ENCODE data around the gene POMT1.

The POMT1 gene

DNA sequence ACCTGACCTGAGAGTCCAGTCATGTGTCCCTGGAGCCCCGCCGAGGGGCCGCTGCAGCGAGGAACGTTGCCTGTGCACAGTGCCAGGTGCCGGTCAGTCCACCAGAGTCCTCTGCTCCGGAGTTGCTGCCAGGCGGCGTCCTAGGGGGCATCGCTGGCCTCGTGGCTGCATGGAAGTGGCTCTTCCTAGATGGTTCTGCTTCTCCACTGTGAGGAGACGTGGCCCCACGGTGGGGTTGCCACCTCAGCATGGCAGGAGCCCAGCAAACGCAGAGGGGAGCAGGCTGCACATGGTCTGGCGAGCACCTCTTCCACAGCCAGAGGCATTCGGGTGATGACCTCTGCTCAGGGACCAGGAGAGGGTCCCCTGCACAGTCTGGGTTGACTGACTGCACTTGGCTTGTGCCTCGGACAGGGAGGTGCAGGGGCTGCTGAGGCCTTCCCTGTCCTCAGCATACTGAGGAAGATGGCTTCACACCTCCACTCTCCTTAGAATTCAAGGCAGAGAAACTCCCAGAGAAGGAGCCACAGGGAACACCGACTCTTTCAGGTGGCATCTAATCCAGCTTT lies 25.9 kb upstream of the POMT1 start:
- no peak for DNase-seq (ENCODE audit: low read depth in 2 of 2)

DNA sequence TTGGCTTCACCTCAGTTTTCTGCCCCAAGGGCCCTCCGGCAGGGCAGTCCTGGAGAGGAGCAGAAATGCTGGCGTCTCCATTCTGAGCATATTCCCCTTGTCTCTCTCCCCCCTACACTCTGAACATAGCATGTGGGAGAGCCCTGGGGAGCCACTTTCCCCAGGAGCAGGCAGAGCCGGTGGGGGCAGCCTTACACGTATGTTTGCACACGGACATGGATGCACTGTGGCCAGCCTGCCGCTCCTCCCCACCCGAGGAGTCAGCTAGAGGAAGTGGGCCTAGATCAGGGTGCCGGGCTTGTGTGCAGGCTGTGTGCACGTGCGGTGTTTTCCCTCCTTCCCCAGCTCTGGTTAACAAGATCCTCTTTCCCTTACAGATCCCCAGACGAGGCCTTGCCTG lies 25.4 kb upstream of the POMT1 start:
- no peak for DNase-seq (ENCODE audit: low read depth in 2 of 2)

GRCh38 chr9:131477816-131478419 lies 24.8 kb upstream of the POMT1 start:
- no peak for DNase-seq (ENCODE audit: low read depth in 2 of 2)

DNA sequence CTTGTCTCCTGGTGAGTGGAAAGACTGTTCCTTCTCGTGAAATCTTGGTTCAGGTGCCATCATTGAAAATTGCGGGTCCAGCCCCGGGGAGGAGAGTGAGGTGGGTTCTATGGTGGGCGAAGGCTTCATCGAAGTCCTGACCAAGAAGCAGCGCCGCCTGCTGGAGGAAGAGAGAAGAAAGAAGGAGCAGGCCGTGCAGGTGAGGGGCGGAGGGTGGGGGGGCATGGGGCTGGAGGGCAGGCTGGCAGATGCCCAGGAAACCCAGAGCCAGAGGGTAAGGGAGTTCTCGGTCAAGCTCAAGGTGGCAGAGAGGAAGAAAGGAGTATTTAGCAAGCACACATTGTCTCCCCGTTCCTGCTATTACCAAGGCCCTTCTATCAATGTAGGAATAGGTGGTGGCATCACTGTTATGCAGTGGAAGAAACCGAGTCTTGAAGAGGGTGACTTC lies 24.3 kb upstream of the POMT1 start:
- DNase-seq (ENCODE audit: low read depth in 2 of 2): peak; percentile 24 to 43

DNA sequence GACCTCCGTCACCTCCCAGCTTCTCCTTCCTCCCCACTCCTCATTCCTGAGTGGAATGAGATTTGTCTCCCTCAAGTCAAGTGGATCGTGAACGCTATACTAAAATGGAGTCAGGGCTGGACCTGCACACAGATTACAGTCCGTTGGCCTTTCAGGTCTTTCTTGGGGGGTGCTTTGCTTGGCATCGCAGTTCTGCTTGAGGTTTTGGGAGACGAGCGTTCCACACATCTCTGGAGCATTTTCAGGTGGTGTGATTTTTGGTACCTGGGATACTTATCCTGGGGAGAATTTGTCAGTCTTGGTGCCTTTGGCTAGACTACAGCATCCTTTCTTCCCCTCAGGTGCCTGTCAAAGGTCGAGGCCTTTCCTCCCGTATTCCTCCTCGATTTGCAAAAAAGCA lies 23.8 kb upstream of the POMT1 start:
- DNase-seq (ENCODE audit: low read depth in 2 of 2): no peak

DNA sequence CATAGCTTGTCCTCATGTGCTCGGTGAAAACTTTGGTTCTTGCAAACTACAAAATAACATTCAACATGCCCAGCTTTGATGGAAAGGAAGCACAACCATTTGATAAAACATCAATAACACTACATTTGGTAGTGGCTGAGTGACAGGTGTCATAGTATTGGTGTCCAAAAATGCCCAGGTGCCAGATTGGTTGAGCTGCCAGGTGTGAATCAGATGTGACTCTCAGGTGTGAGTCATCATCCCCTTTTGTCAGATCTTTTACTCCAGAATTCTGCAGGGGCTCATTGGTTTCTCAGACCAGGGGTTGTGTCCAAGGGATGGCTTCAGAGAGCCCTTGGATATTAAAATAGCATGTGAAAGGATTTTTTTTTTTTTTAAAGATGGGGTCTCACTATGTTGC lies 22.5 kb upstream of the POMT1 start:
- no peak for DNase-seq (ENCODE audit: low read depth in 2 of 2)

DNA sequence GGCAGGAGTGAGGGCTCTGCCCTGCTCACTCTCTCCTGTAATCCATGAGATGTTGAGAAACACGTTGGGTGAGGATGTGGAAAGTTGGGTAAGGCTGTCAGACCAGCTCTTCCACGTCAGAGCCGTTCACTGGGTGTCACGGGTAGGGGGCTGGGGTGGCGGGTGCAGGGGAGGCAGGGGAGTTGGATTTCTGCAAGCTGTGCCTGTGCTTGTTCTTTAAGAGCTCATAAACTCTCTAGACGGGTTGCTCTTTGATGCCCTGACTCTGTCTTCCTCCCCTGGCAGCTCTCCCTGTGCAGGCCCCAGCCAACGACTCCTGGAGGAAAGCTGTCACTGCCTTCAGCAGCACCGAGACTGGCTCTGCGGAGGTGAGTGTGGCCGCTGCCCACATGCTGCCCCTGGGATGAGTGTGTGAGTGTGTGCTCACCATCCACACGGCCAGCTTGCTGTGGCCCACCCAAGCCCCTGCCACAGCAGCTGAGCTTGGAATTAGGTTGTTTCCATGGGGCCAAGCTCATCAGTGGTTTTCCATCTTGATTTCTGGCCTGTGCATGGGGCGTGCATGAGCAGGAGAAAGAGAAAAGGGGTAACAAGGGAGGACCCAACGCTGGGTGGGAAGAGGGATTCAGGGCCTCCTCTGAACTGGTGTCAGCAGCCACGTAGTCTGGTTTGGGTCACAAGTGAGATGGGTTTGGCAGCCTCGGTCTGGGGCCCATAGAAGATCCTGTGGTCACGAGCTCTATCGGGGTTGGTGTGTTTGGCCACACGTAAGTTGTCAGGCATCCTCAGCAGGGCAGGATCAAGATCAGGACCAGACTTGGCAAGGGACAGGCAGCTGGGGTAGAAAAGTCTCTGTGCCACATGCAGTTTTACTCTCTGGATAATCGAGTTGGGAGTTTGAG lies 21.0 kb upstream of the POMT1 start:
- no peak for DNase-seq (ENCODE audit: low read depth in 2 of 2)

DNA sequence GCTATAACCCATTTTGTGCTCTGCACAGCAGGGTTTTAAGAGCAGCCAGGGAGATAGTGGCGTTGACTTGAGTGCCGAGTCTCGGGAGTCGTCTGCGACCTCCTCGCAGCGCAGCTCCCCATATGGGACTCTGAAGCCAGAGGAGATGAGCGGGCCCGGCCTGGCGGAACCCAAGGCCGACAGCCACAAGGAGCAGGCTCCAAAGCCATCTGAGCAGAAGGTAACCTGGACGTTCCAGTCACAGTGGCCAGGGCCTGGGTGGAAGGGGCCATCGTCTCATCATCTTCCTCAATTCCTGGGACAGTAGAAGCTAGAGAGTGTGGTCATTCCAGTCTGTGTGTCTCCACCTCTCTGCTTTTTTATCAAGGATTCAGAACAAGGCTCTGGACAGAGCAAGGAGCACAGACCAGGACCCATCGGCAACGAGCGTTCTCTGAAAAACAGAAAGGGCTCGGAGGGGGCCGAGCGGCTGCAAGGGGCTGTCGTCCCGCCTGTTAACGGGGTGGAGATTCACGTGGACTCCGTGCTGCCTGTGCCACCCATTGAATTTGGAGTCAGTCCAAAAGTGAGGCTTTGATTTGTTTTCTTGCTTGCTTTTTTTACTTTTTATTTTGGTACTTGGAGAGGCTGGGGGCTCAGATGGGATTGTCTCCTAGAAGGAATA lies 20.2 kb upstream of the POMT1 start:
- DNase-seq (ENCODE audit: low read depth in 2 of 2): no peak

- no peak for DNase-seq (ENCODE audit: low read depth in 2 of 2)
Observed at GRCh38 chr9:131483319-131484050, 19.2 kb upstream of the POMT1 start.

- DNase-seq (ENCODE audit: low read depth in 2 of 2): no peak
Observed at GRCh38 chr9:131484051-131484445, 18.7 kb upstream of the POMT1 start.

- DNase-seq (ENCODE audit: low read depth in 2 of 2): no peak
Observed at GRCh38 chr9:131484560-131485185, 18.0 kb upstream of the POMT1 start.

- DNase-seq (ENCODE audit: low read depth in 2 of 2): no peak
Observed at GRCh38 chr9:131485206-131485605, 17.5 kb upstream of the POMT1 start.

GRCh38 chr9:131485728-131486422 lies 16.8 kb upstream of the POMT1 start:
- no peak for DNase-seq (ENCODE audit: low read depth in 2 of 2)

DNA sequence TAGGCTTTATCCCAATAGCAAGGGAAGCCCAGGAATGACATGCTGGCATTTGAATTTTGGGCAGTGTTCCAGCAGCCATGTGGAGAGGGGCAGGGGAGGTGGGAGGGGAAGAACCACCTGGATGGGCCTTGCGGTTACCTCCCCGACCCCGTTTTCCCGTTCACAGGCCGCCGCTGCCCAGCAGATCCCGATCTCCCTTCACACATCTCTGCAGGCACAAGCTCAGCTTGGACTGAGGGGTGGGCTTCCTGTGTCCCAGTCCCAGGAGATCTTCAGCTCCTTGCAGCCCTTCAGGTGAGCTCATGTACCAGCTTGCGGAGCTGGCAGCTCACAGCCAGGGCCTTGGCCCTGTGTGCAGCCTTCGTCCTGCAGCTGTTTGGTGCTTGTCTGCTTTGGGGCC lies 15.7 kb upstream of the POMT1 start:
- DNase-seq (ENCODE audit: low read depth in 2 of 2): no peak

DNA sequence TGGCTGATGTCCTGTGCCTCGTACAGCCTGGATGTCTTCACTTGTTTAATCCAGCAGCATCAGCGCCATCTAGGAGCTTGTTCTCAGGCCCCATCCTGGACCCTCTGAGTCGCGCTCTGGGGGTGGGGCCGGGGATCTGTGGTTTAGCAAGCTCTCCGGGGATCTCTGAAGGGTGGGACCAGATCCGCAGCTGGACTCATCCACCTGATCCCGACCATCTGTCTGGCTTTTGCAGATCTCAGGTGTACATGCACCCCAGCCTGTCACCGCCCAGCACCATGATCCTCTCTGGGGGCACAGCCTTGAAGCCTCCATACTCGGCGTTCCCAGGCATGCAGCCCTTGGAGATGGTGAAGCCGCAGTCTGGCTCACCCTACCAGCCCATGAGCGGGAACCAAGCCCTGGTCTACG lies 15.1 kb upstream of the POMT1 start:
- no peak for DNase-seq (ENCODE audit: low read depth in 2 of 2)

DNA sequence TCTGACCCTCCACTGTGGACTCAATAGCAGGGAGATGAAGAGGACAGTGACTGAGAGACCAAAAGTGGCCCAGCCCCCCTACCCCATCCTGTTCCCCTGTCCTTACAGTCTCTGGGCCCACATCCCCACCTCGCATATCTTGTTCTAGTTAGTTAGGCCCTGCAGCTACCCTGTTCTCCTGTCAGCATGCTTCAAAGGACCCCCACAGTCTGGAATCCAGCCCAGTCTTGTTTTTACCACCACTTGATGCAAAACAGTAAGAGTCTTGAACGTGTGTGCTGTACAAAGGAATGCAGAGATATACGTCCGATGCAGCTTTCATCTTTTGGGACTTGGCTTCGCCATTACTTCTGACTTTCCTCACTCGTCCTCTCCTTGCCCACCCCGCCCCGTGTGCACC lies 12.2 kb upstream of the POMT1 start:
- DNase-seq (ENCODE audit: low read depth in 2 of 2): no peak

GRCh38 chr9:131491001-131491710 lies 11.6 kb upstream of the POMT1 start:
- no peak for DNase-seq (ENCODE audit: low read depth in 2 of 2)

GRCh38 chr9:131492070-131492469 lies 10.6 kb upstream of the POMT1 start:
- no peak for DNase-seq (ENCODE audit: low read depth in 2 of 2)

DNA sequence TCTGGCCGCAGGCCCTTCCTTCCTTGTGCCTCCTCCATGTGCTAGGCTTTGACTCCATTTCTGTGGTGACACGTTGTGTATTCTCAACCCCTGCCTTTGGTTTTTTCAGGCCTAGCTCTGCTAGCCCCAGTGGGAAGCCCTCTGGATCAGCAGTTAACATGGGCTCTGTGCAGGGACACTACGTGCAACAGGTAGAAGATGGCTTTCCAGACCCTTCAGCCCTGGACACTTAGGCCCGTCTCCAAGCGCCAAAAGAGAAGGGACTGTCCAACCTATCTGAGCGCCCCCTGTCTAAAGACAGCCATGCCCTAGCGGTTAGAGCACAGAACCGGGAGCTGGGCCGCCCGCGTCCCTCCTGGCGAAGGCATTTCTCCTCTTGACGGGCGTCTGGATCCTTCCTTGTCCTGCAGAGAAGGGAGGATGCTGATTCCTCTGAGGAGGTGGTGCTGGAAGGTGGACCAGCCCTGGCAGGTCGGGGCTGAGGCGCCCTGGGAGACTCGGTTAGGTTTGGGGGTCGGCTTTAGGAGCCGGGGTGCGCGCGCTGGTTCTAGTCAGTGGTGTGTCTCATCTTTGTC lies 8.3 kb upstream of the POMT1 start:
- no peak for DNase-seq (ENCODE audit: low read depth in 2 of 2)

DNA sequence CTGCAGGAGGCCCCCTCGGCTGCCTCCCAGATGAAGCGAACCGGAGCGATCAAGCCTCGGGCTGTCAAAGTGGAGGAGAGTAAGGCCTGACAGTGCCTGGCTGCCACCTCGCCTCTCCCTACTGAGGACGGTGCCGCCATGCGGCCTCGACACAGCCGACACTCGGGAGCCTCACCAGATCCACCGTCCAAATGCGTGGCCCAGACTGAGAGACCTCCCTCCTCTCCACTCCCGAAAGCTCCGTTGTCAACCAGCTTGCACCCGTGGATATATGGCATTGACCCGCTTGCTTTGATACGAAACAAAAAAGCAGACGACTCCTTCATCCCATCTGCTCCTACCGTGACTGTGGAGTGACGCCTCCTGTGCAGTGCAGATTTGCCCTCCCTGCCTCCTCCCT lies 6.9 kb upstream of the POMT1 start:
- no peak for DNase-seq (ENCODE audit: low read depth in 2 of 2)
